A673 (cell line): ENCODE data around the gene ABCG8.

Source experiments
- CTCF ChIP-seq: fragments of 300-800, 200-600 bp; sonication (generic); conservative IDR thresholded peaks from 2 replicates; pipeline ENCODE4 v1.5.1; 2017; ENCODE audit warnings: low read depth, mild to moderate bottlenecking, antibody characterized with exemption, low read length, moderate library complexity, mixed read lengths
- EZH2 ChIP-seq: fragments of 200-600 bp; sonication (generic); IDR thresholded peaks from 2 replicates; pipeline ENCODE4 v1.6.1; 2017; ENCODE audit warnings: borderline replicate concordance, low read depth, mild to moderate bottlenecking, mixed read lengths, antibody characterized with exemption, low read length; ENCODE audit not compliant: poor library complexity, severe bottlenecking

- TF ChIP-seq CTCF (no peak), EZH2 (no peak)
Measured at GRCh38 chr2:43812947-43813346, 25.8 kb upstream of the ABCG8 start.
